Measurements from ENCODE around the gene IKZF2. TPM values are rescaled to one million over a fixed set of nuclear protein-coding genes. Genes with fewer than 3 reads are reported as not detected.

The IKZF2 gene
- total and polyA plus RNA-seq, 2 of the 4 experiments (the other 2 are of a cell fraction) = 2.1 to 25.5 TPM

DNA sequence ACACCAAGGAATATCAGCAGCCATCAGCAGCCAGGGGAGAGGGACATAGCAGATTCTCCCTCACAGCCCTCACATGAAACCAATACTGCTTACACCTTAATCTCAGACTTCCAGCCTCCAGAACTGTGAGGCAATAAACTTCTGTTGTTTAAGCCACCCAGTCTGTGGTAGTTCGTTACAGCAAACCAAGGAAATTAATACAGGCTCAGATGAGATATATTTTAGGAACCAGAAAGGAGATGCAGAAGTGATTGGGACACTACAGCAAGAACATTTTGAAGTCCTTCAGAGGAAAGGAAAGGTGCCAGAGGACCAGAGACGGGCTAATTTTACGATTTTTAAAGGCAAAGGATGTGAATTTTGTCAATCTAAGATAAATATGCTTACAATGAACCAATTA, 60.6 kb downstream of the IKZF2 start:
- in situ Hi-C loops (cut with MboI; ENCODE audit: low sequenced_read_pairs) (no loop called here), dilution Hi-C loops (cut with HindIII; ENCODE audit: low sequenced_read_pairs, unreplicated experiment) (no loop called here), intact Hi-C loops (cut with micrococcal nuclease) (no loop called here)
- no peak overlapping the region for H3K23ac ChIP-seq (ENCODE audit: low read depth, low read length)
- no peak overlapping the region for H4K8ac ChIP-seq (ENCODE audit: low read depth in 2 of 2, low read length in 2 of 2)
- no peak overlapping the region for H2BK5ac ChIP-seq (ENCODE audit: low read depth, low read length, poor library complexity, severe bottlenecking)
- CTCF ChIA-PET = no interaction called here
- H3K4me2 ChIP-seq (ENCODE audit: low read depth, low read length) = no peak overlapping the region
- no peak overlapping the region for H3K27ac ChIP-seq (ENCODE audit: insufficient read depth, low read length)
- H4K20me1 ChIP-seq (ENCODE audit: insufficient read depth, low read length) = no peaks in the 10 kb centered on the region
- H2AK5ac ChIP-seq (ENCODE audit: low read depth, low read length) = no peak overlapping the region
- H3K9me1 ChIP-seq (ENCODE audit: insufficient read depth, low read length) = peaks cover 3% of the 10 kb centered on the region; the same call in 1 of the 2 replicates
- no peaks in the 10 kb centered on the region for H3K27me3 ChIP-seq (ENCODE audit: control insufficient read depth, insufficient read depth, low read length)
- no peak overlapping the region for H4K5ac ChIP-seq (ENCODE audit: low read depth, low read length)
- H3K4ac ChIP-seq (ENCODE audit: low read depth, low read length) = no peak overlapping the region
- H2BK20ac ChIP-seq (ENCODE audit: low read depth, low read length) = no peak overlapping the region
- no peak overlapping the region for H3K56ac ChIP-seq (ENCODE audit: extremely low read depth, insufficient read depth, low read length)
- H2BK15ac ChIP-seq (ENCODE audit: low read depth, low read length) = no peak overlapping the region
- H2AFZ ChIP-seq (replicated peaks; ENCODE audit: low read length, poor library complexity) = no peak overlapping the region
- H3K4me1 ChIP-seq (ENCODE audit: control insufficient read depth, insufficient read depth, low read length) = peaks cover 7% of the 10 kb centered on the region
- H3K18ac ChIP-seq (ENCODE audit: low read depth, low read length) = no peak overlapping the region
- H2AK9ac ChIP-seq (replicated peaks; ENCODE audit: low read depth, low read length, poor library complexity) = no peak overlapping the region
- no peaks in the 10 kb centered on the region for H3K9me3 ChIP-seq (ENCODE audit: control insufficient read depth, insufficient read depth, low read length)
- BruUV-seq (replicated peaks) = no TSS peak
- DNase-seq (no peak), ATAC-seq (ENCODE audit: low read depth) (no peak)
- no peak overlapping the region for H3K4me3 ChIP-seq (ENCODE audit: insufficient read depth, low read depth, low read length)
- H2BK120ac ChIP-seq (ENCODE audit: low read depth, low read length) = no peak overlapping the region
- H4K91ac ChIP-seq (ENCODE audit: insufficient read depth, low read depth, low read length) = no peak overlapping the region
- no peak overlapping the region for H3K14ac ChIP-seq (replicated peaks; ENCODE audit: low read depth, low read length)
- POLR2A ChIA-PET (ENCODE audit: unreplicated experiment) = interaction anchor here (0.7 kb wide), 1 partner anchor 34 kb away, joined by 5 read pairs; no protein-coding TSS in a partner anchor
- H3K36me3 ChIP-seq (ENCODE audit: control insufficient read depth, insufficient read depth, low read length) = no peaks in the 10 kb centered on the region
- 50% methylated on average over 1 of the region's 3 CpGs; no CpG with 5 or more reads in 1 of the 2 experiments for WGBS, 2 experiments (ENCODE audit: extremely low coverage in 2 of 2, insufficient read length in 1 of 2)
- TF ChIP-seq MXI1 (IDR thresholded peaks at IDR 0.05; ENCODE audit: borderline replicate concordance, low read depth, low read length) (no peak), SMC3 (IDR thresholded peaks at IDR 0.05; ENCODE audit: low read depth, low read length) (no peak), CEBPB (IDR thresholded peaks at IDR 0.05; ENCODE audit: low read depth, low read length) (no peak), RFX5 (IDR thresholded peaks at IDR 0.05; ENCODE audit: low read depth, low read length) (no peak), MAZ (IDR thresholded peaks at IDR 0.05; ENCODE audit: borderline replicate concordance, low read depth, low read length) (no peak), RCOR1 (IDR thresholded peaks at IDR 0.05; ENCODE audit: insufficient replicate concordance, low read length) (no peak), FOS (IDR thresholded peaks at IDR 0.05; ENCODE audit: low read depth, low read length) (no peak), NFE2L2 (IDR thresholded peaks at IDR 0.05; ENCODE audit: low read depth, low read length) (no peak), POLR2A (IDR thresholded peaks at IDR 0.05; ENCODE audit: low read depth, low read length) (no peak), BHLHE40 (IDR thresholded peaks at IDR 0.05; ENCODE audit: low read depth, low read length) (no peak), CHD1 (IDR thresholded peaks at IDR 0.05; ENCODE audit: low read depth, low read length) (no peak), MAFK (IDR thresholded peaks at IDR 0.05; ENCODE audit: low read depth, low read length) (no peak), RAD21 (IDR thresholded peaks at IDR 0.05; ENCODE audit: low read length) (no peak)
- TF ChIP-seq, protein P1, sequence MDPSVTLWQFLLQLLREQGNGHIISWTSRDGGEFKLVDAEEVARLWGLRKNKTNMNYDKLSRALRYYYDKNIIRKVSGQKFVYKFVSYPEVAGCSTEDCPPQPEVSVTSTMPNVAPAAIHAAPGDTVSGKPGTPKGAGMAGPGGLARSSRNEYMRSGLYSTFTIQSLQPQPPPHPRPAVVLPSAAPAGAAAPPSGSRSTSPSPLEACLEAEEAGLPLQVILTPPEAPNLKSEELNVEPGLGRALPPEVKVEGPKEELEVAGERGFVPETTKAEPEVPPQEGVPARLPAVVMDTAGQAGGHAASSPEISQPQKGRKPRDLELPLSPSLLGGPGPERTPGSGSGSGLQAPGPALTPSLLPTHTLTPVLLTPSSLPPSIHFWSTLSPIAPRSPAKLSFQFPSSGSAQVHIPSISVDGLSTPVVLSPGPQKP (IDR thresholded peaks at IDR 0.05; ENCODE audit: borderline replicate concordance, low read depth, low read length) = no peak
- TF ChIP-seq, protein P2, sequence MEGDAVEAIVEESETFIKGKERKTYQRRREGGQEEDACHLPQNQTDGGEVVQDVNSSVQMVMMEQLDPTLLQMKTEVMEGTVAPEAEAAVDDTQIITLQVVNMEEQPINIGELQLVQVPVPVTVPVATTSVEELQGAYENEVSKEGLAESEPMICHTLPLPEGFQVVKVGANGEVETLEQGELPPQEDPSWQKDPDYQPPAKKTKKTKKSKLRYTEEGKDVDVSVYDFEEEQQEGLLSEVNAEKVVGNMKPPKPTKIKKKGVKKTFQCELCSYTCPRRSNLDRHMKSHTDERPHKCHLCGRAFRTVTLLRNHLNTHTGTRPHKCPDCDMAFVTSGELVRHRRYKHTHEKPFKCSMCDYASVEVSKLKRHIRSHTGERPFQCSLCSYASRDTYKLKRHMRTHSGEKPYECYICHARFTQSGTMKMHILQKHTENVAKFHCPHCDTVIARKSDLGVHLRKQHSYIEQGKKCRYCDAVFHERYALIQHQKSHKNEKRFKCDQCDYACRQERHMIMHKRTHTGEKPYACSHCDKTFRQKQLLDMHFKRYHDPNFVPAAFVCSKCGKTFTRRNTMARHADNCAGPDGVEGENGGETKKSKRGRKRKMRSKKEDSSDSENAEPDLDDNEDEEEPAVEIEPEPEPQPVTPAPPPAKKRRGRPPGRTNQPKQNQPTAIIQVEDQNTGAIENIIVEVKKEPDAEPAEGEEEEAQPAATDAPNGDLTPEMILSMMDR (conservative IDR thresholded peaks at IDR 0.05; ENCODE audit: low read depth, low read length) = no peak
- TF ChIP-seq, protein P3, sequence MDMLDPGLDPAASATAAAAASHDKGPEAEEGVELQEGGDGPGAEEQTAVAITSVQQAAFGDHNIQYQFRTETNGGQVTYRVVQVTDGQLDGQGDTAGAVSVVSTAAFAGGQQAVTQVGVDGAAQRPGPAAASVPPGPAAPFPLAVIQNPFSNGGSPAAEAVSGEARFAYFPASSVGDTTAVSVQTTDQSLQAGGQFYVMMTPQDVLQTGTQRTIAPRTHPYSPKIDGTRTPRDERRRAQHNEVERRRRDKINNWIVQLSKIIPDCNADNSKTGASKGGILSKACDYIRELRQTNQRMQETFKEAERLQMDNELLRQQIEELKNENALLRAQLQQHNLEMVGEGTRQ (IDR thresholded peaks at IDR 0.05; ENCODE audit: low read depth, low read length) = no peak
- no peak overlapping the region for H3K9ac ChIP-seq (ENCODE audit: low read depth, low read length)
- H3K79me1 ChIP-seq (ENCODE audit: low read depth in 1 of 2, low read length in 2 of 2) = peaks cover 3 to 8% of the 10 kb centered on the region in 2 experiments; a peak in 3 of 4 replicates

Data from IMR-90 (cell line).